Measurements from ENCODE around the gene ZNF277.

Gene ZNF277, protein sequence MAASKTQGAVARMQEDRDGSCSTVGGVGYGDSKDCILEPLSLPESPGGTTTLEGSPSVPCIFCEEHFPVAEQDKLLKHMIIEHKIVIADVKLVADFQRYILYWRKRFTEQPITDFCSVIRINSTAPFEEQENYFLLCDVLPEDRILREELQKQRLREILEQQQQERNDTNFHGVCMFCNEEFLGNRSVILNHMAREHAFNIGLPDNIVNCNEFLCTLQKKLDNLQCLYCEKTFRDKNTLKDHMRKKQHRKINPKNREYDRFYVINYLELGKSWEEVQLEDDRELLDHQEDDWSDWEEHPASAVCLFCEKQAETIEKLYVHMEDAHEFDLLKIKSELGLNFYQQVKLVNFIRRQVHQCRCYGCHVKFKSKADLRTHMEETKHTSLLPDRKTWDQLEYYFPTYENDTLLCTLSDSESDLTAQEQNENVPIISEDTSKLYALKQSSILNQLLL

DNA sequence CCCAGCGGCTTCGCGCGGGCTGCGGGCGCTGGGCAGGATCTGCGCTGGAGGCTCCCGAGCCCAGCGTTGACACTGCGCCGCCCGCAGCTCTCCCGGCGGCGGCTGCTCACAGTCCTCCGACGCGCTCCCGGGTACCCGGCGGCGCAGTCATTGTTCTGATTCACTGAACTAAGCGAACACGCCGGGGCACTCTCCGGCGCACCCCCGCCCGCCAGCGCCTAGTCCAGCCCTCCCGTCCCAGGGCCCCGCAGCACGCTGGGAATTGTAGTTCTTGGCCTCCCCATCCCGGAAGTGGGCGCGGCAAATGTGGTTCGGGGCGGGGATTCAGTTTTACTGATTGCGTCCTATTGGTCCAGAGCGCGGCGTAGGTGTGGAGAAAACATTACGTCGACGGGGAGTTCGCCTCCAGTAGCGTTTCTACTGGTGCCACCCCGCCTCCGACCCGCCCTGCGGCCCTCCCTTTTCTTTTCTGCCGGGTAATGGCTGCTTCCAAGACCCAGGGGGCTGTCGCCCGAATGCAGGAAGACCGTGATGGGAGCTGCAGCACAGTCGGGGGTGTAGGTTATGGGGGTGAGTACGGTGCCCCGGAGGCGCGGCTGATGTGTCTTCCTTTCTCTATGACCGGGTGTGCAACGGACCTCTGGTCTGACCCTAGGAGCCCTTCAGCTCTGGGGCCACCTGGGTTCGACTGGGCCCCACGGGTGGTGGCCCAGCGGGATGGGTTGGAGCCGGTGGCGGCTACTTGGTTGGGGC is at the start of gene ZNF277, which contains the start of gene DOCK4:
Gene ZNF277 (plus strand): TSS at position 458 of the 753 bp plus-strand sequence. CDS start 22 bp downstream, at position 480.
Gene DOCK4 (minus strand): TSS at position 162 of the 753 bp plus-strand sequence. CDS start 261 bp downstream, outside the sequence.
- peak; percentile 97 for DNase-seq (ENCODE audit: low read depth, low spot score)

DNA sequence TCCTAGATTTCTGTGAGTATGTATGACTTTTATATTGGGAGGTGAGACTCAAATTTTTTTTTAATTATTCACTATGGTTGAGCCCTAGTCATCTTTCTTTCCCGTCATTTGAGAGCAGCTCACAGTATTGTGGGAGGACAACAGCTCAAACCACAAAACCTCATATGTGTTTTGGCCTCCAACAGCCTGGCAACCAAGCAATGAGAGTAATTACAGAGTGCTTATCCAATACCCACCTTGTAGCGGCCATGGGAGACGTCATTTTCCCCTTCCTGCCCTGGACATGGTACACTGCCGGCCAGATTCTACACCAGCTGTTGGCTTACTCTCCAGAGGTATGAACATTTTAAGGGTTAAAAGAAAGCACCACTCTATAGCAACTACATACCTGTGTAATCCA is 49.4 kb upstream of the ZNF277 start:
- DNase-seq (ENCODE audit: low read depth, low spot score) = no peak

DNA sequence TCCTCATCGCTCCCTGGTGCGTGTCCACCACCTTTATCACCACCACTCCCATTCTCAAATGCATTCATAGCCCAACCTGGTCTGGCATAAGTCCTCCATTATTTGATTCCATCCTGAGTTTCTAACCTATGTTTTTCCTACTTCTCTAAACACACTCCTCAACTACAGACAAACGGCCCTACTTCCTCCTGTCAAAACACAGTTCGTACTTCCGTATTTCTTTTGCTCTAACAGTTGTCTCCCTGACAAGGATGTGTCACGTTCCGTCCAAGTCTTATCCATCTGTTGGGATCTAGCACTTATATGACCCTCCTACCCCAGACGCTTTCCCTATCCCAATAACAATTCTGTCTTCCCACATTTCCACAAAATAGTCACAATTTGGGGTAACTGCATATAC is 47.1 kb upstream of the ZNF277 start:
- DNase-seq (ENCODE audit: low read depth, low spot score) = no peak

DNA sequence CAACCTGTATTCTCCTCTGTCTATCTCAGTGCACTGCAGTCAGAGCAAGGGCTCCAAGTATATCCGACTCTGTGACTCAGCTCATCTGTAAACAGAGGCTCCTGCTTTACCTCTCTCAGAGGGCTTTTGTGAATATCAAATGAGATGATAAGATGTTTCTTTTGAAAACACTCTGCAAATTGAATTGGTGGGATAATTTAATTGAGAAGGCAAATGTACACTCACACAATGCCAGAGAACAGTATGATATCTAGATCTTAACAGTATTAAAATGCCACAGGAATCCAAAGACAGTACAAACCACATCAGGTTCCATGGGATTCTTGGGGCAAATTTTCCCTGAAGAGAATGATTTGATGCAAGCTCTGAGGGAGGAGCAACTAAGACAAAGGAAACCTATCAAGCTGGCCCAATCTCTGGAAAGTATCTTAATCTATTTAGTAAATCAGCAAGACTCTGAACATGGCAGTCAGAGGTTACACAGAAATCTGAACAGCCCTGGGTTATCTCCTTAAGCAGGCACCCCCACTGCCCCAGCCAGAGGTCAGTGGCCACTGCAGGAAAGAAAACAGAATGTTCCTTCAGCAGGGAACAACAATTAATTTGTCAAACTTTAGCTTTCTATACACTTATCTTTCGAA is 46.2 kb upstream of the ZNF277 start:
- DNase-seq (ENCODE audit: low read depth, low spot score) = no peak

DNA sequence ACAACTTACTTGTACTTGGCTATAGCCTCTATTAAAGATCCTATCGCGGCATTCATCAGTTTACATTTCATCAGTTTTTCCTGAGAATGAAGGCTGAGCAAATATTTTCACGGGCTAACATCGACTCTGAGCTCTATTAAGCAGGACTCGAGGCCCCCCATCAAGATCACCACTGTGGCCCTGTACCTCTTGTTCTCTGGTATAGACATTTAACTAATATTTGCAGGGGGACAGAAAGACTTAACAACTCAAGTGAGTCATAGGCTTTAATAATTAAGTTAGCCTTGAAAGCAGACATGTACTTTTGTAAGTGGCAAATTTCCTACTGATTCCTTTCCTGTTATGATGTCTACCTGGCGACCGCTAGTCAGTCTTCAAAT is 45.7 kb upstream of the ZNF277 start:
- DNase-seq (ENCODE audit: low read depth, low spot score) = no peak

DNA sequence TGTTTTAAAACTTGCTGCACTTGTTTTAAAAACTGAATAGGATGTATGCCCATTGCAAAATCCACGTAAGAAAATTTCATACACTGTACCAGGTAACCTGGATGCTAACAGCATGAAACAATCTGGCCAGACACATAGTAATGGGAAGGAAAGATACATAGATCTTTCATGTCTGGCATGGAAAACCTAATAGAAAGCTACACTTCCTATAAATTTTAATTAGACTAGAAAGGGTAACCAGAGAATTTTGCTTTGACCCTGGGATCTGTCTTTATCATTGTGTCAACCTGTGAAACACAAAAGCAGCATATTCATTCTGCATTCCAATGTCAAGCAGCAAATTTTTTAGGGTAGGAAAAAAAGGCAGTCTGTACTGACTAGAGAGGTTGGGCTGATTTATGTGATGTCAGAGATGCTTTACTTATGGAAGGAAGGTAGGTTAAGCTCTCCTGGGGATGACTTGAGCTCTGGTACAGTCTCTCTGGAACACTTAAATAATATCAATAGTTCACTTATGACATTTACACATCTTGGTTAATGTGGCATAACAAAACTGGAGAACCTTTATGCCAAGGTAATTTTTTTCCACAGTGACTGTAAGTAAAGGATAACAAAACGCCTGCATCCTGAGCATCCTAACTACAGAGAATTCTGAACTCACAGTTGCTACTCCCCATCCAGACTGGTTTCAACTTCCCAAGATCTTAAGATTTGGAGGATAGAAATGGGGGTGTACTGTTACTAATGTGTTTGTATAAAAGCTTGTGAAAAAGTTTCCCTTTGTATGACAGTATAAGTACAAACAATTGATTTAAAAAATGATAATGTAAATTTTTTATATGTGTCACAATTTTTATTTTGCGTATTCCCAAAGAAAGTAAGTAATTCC is 45.0 kb upstream of the ZNF277 start:
- no peak for DNase-seq (ENCODE audit: low read depth, low spot score)

DNA sequence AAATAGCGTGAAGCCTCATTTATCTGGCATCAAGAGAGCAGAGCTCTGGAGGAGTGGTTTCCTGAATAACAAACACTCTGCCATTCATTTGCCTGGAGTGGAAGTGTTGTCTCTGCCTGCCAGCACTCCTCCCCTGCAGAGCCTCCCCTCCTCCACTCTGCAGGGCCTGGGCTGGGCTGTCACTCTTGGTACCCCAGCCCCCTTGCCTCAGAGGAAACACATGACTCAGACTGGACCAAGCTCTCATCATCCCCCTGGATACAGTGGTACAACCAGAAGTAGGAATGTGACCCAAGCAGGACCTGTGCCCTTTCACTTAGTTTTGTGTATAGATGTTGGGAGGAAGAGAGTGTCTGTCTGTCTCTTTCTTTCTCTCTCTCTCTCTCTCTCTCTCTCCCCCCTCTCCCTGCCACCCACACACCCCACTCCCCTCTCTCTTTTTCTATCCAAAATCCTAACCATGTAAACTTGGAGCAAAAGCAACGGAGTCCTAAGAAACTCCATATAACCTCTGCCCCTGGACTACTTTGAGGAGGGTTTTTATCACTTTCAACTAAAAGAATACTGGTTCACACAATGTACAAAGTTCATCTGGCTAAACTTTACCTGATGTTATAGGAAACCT is 44.2 kb upstream of the ZNF277 start:
- DNase-seq (ENCODE audit: low read depth, low spot score) = peak; percentile 57

DNA sequence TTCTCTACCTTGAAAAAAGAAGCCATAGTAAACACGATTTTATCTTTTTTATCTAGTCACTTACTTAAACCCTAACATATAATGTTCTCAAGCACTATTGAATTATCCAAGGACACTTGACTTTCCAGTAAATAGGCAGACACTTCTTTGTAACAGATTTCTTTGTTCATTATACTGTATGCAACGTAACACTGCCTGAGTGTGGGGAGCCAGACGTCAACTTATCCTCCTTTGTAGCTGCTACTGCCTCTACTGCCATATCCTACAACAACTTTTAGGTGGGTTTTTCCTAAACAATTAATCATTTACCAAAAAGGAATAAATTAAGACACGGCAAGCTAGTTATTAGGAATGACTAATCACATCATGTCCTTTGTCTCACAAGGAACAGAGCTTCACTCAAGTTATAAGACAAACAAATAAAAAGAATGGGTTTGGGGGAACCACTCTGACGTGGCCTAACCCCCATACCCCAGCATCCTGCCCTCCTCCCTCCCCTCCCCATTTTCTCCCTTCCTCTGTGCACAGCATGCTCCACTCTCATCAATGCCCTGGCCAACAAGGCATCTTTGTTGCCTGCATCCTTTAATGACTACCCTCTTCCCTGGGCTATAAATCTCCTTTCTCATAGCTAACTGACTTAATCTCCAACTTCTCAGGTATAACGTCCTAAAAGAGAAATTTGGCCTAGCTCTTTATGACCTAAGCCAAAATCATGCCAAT is 43.5 kb upstream of the ZNF277 start:
- no peak for DNase-seq (ENCODE audit: low read depth, low spot score)

DNA sequence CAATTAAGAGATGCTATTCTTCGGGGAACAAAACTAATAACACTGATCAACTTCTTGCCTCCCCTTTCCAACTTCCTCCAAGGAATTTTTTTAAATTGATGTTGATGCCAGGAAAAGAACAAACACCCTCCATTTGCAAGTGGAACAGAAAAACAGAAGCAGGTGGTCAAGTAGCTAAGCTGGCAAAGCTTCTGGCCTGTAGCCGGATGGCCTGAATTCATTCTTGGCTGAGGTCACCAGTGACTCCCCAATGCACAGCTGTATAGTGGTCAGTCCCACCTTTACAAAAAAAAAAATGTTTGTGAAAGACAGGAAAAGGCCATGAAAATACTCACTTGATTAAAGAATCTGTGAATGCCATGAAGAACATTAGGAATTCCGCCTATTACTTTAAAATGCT is 39.3 kb upstream of the ZNF277 start:
- no peak for DNase-seq (ENCODE audit: low read depth, low spot score)

DNA sequence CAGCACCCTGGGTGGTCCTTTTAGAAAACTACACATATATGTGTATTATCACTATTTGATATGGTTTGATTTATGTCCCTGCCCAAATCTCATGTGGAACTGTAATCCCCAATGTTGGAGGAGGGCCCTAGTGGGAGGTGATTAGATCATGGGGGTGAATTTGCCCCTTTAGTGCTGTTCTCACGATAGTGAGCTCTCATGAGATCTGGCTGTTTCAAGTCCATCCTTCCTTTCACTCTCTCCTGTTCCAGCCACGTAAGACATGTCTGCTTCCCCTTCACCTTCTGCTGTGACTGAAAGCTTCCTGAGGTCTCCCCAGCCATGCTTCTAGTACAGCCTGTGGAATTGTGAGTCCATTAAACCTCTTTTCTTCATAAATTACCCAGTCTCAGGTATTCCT is 37.6 kb upstream of the ZNF277 start:
- no peak for DNase-seq (ENCODE audit: low read depth, low spot score)

DNA sequence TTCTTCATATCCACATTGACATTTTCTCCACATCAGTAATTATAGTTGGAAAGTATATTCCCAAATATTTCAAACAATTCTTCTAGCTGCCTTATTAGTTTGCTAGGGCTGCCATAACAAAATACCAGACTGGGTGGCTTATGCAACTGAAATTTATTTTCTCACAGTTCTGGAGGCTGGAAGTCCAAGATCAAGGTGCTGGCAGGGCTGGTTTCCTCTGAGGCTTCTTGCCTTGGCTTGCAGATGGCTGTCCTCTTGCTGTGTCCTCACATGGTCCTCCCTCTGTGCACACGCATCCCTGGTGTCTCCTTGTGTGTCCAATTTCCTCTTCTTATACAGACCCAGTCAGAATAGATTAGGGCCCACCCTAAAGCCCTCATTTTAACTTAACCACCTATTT is 34.8 kb upstream of the ZNF277 start:
- DNase-seq (ENCODE audit: low read depth, low spot score) = no peak

DNA sequence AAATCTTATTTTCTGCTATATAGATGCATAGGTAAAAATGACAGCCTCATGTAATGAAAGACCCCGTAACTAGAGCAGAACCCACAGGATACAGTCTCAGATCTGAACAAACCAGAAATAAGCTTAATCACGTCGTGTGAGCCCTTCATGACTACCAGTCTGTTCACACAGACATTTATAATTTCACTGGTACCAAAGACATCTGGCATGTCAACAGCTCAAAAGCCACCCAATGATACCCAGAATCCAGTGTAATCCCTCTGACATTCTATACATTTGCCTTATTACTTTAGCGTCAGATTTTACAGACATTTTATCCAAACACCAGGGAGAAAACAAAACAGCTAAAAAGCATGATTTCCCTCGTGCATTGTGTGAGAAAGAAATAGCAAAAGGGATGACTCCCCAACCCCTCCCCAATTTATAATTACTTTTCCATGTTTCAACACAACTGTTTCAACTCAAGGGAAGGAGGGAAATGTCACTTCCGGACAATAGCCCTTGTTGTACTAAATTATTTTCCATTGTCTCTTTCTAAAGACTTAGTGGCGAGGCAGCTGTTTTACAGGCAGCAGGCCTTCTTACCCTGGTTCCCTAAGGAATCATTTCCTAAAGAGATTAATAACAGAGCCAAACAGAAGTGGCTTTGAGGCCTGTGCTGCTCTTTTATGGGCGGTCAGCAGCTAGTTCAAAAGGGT is 33.5 kb upstream of the ZNF277 start:
- DNase-seq (ENCODE audit: low read depth, low spot score) = no peak

DNA sequence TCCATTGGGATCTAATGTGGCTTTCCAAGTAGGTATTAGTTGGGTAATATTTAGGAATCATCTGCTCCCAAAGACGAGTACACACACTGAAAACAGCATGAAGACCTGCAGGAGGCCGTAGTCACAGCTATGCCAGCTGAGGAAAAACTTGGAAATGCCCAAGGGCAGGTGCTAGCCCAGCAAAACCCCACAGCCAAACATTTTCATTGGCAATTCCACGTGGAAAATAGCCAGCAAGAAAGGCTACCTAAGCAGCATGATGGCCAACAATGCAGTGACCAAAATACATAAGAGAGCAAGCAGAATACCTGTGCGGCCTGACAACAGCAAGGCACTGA is 33.0 kb upstream of the ZNF277 start:
- DNase-seq (ENCODE audit: low read depth, low spot score) = no peak

DNA sequence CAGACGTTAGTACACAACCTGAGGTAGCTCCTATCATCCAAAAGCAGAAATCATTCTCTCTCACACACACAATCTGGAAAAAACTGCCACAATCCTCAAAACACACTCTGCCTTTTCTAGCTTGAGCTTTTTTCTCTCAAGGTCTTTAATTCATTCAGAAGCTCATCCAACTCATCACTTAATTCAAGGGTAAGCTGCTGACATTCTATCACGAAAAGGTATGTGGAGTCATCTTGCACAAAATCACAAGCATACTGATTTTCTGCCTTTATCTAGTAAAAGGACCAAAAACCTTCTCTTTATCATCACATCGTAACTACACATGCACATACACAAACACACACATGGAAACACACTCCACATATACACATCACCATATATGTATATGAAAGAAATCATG is 32.3 kb upstream of the ZNF277 start:
- DNase-seq (ENCODE audit: low read depth, low spot score) = no peak

DNA sequence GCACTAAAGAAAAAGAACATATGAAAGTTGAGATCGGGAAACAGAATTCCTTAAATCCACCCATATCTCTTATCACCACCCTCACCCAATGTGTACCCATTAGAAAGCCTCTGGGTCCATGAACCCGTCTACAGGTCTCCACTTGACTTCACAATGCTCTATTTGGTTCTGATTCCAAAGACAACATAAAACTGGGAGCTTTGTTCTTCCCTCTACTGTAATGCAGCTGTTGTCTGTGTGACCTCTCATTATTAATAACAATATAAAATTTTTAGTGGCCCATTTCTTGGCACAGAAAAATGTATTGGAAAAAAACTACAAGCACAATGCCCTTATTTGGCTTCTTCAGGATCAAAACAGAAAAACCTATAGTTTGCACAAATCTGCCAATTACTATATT is 30.3 kb upstream of the ZNF277 start:
- no peak for DNase-seq (ENCODE audit: low read depth, low spot score)

DNA sequence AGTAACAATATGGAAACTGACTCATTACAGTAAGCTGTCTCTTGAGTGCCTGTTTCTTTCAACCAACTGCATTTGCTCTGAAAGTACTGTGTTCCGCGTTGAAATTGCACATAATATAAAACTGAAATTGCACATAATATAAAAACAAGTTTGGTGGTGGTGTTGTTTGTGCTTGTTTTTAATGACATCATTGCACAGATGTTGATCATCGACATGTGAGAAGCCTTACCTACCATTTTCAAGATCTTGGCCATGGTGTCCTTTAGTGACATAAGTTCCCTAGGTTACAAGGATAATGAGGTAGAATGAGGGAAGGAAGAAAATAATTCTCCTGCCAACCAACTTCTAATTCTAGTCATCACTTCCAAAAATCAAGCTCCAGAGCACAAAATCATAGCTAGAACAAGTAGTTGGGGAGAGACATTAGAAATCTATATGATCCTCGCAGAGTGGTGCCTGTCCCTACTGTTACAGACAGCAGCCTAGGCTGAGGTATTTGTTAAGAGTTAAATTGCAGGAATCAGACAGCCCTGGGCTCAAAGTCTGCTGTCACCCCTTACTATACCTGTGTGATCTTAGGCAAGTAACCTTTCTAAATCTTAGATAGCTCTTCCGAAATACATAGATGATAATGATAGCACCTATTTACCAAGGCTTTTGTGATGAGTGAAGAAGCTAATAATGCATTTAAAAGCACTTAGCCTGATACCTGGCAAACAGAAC is 29.6 kb upstream of the ZNF277 start:
- no peak for DNase-seq (ENCODE audit: low read depth, low spot score)

DNA sequence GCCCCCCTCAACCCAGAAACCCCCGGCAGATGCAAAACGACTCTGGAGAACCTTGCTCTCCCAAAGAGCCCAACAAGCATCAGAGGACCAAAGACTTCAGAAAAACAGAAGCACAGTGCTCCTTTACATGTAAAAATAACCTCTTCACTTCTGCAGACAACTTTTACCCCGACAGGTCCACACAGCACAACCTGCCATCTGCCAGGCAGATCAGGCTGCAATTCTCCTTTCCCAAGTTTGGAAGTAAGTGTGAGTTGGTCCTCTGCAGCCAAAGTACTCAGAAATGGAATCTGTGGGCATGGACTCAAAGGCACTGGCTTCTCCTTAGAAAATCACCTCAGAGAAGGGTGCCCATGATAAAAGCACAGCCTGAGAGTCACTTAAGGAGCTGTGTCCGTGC is 26.3 kb upstream of the ZNF277 start:
- DNase-seq (ENCODE audit: low read depth, low spot score) = no peak

DNA sequence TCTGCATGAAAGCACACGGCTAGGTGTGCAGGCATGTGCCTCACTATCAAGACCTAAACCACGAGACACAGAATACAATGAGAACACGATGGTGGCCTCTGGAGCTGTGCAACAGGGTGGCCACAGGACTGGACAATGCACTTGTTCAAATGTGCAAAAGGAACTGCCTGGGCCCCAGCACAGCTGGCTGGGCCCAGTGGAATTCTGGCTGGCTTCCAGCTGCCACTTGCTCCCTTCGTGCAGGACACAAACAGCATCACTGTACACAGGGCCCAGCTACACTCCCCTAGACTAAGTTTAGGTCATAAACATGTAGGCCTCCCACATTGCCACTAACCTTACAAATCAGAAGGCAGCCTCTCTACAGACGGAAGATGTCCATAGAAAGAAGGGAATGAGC is 23.7 kb upstream of the ZNF277 start:
- DNase-seq (ENCODE audit: low read depth, low spot score) = no peak

DNA sequence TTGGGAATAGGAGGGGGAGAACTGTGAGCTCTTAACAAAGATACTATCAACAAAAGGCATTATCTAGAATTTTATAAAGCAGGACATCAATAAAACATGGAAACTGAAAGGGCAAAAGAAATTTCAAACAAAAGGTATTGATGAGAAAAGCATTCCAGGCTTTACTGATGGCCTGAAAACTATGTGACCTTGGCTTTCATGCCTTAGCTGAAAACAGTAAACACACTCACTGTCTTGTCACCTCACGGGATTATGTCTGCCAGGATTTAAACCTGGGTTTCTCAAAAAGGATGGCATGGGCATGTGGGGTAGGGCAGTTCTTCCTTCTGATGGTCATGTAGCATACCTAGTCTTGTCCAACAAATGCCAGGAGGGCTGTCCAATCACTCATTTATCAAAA is 23.2 kb upstream of the ZNF277 start:
- DNase-seq (ENCODE audit: low read depth, low spot score) = no peak

Data from smooth muscle cell of the brain vasculature (primary cell).